GM19240 (cell line): ENCODE results near the gene PCYOX1L.
A peak's percentile ranks its signal among the peaks of the same experiment; 100 is the strongest.

Experiments
- DNase-seq: peaks from one replicate; pipeline ENCODE4 v3.0.0; 2011; ENCODE audit warnings: low spot score; ENCODE audit not compliant: insufficient read length

Gene PCYOX1L

DNA sequence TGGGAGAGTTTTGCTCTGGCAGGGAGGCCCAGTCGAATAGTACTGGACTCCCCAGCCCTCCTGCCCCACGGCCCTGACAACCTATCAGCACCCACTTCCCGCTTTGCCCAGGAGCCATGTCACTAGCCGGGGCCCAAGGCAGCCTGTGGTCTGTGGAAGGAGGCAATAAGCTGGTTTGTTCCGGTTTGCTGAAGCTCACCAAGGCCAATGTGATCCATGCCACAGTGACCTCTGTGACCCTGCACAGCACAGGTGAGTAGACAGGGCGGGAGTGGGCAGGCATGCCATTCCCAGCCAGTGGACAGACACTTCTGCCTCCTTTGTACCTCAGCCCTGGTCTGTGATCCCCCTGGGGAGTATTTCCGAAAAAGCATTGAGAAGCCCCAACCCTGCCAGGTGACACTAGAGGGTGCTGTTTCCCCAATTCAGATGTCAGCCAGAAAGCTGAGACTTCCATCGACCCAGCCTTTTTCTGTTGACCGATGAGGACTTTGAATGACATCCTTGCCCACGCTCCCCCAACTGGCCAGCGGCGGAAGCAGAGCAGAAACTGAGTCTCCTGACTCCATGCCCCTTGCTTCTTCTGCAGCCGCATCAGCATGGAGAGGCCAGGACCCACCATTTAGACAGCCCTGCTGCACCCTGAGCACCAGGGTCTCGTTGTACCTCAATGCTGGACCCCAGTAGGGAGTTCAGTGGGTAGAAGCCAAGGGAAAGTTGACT, 9.6 kb downstream of the PCYOX1L start:
- peak; percentile 70 for DNase-seq

DNA sequence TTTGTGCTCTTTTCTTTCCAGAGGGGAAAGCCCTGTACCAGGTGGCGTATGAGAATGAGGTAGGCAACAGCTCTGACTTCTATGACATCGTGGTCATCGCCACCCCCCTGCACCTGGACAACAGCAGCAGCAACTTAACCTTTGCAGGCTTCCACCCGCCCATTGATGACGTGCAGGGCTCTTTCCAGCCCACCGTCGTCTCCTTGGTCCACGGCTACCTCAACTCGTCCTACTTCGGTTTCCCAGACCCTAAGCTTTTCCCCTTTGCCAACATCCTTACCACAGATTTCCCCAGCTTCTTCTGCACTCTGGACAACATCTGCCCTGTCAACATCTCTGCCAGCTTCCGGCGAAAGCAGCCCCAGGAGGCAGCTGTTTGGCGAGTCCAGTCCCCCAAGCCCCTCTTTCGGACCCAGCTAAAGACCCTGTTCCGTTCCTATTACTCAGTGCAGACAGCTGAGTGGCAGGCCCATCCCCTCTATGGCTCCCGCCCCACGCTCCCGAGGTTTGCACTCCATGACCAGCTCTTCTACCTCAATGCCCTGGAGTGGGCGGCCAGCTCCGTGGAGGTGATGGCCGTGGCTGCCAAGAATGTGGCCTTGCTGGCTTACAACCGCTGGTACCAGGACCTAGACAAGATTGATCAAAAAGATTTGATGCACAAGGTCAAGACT, 10.3 kb downstream of the PCYOX1L start:
- DNase-seq, result no peak

DNA sequence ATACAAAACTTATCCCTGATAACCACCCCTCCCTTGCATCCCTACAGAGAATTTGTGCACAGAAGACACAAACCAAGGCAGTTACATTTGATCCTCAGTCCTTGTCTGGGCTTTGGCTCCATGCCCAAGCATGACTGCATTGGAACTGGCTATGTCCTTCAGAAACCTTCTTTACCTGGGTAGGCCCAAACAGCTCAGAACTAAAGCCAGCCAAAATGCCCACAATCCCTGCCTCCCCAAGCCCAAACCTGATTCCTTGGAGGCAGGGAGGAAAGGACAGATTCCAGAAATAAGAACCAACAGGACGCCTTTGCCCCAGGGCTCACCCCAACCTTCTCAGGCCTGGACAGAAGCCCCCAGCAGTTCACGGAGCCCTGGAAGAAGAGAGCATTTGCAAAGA, 13.0 kb downstream of the PCYOX1L start:
- no peak for DNase-seq

DNA sequence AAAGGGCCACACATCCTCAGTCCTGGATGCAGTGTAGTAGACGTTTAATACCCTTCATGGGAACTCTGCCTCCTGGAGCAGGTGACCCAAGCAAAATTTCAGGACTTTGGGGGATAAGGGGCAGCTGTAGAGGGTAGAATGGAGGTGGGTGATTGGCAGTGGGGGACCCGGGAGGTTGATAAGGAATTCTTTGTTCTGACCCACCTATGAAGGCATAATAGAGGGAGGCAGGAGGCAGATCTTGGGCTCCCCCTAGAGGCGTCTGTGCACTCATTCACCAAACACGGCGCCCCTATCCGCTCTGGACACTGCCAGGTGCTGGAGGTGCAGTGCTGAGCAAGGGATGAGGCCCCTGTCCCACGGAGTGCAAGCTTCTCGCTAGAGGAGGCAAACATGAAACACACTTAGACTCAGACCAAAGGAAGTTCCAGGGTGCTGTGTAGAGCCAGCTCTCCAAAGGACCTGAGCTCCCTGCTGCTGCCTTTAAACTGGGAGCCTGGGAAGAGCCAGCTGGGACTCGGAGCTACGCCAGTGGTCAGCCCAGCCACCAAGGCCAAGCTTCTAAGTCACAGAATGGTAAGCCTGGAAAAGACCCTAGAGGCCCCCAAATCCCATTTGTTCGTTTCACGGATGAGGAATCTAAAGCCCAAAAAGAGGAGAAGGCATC, 13.6 kb downstream of the PCYOX1L start:
- peak; percentile 89 for DNase-seq

DNA sequence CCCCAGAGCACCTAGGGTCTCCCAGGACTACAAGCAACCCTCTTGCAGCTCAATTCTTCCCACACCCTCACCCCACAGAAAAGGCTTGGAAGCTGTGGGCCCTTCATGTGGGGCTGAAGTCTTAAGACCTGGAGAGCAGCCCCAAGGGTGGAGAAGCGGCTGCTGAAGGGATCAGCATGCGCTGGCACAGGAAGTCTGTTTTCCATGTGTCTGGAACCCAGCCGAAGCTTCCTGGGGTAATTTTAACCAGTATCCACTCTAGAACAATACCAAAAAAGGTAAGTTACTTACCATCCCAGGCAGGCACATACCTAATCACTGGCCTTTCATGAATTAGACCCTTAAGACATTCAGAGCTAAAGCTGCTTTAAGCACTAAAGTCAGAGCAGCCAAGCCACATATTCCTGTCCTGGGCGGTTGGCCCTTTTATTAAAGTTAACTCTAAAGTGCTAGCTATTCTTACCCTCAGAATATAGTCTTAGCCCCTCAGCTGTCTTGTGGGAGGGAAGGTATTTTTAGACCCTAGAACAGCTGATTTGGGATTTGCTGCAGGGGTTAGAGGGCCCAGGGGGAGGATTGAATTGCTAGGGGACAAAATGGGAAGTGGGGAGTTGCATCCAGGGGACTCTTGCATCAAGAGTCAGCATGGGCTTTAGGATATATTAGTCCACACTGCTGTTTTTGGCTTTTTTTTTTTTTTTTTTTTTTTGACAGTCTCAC, 14.4 kb downstream of the PCYOX1L start:
- DNase-seq, result no peak

DNA sequence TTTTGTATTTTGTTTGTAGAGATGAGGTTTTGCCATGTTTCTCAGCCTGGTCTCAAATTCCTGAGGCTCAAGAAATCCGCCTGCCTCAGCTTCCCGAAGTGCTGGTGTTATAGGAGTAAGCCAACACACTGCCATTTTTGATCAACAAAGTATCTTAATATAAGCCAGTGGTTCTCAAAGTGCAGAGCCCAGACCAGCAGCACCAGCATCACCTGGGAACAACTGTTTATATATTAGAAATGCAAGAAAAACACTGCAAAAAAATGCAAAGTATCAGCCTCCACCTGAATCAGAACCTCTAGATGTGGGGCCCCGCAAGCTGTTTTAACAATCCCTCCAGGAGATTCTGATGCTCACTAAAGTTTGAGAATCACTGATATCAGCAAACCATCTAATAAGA, 15.1 kb downstream of the PCYOX1L start:
- DNase-seq, result no peak

DNA sequence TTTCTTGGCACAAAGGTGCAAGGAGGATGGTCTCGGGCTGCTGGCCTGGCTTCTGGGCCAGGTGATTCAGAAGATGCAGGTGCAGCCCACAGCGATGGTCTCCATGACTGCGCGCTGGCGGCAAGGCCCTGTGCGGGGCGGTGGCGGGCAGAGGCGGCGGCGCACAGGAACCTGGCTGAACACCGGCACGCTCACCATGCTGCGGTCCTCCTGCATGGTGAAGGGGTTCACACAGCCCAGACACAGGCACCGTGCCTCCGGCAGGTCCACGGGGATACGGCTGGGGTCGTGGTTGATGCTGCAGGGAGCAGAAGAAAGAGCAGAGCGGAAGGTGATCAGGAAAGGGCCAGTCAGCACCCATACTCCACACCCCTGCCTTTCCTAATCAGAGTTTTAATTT, 16.5 kb downstream of the PCYOX1L start:
- no peak for DNase-seq

DNA sequence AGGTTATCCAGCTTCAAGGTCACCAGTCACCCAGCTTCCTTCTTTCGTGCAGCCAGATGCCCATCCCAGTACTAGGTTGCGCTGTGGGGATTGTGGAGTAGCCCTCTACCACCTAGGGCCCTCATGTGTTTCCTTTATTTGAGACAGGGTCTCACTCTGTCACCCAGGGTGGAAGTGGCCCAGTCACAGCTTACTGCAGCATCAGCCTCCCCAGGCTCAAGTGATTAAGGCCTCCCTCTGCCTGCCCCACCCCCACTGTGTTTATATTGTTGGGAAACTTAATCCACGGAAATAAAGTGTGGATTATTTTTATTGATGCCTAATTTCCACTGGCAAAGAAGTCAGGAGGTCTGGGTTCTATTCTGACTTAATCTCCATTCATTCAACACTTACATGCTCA, 17.0 kb downstream of the PCYOX1L start:
- no peak for DNase-seq

DNA sequence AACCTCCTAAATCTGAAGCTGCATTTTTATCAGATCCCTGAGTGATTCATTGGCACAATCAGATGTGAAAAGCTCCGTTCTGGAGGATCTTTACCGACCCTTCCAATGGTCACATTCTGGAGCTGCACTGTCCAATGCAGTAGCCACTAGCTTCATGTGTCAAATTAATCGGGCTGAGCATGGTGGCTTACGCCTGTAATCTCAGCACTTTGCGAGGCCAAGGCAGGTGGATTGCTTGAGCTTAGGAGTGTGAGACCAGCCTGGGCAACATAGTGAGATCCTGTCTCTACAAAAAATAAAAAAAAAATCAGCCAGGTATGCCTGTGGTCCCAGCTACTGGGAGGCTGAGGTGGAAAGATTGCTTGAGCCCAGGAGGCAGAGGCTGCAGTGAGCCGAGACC, 17.6 kb downstream of the PCYOX1L start:
- DNase-seq, result no peak

DNA sequence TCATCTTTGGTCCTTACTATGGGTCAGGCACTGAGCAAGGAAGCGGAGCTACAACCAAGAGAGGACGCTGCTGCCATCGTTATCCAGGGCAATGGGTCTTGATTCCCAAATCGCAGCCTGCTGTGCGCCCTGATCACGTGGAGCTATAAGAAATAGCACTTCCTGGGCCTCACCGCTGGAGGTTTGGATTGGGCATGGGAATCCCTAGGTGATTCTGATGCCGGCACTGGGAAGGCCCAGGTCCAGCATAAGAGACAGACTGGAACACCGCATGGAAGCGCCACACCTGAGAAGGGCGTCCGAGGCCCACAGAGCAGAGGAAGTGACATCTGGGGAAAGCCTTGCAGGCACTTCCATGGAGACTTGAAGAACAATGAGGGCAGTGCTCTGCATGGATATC, 18.3 kb downstream of the PCYOX1L start:
- no peak for DNase-seq

DNA sequence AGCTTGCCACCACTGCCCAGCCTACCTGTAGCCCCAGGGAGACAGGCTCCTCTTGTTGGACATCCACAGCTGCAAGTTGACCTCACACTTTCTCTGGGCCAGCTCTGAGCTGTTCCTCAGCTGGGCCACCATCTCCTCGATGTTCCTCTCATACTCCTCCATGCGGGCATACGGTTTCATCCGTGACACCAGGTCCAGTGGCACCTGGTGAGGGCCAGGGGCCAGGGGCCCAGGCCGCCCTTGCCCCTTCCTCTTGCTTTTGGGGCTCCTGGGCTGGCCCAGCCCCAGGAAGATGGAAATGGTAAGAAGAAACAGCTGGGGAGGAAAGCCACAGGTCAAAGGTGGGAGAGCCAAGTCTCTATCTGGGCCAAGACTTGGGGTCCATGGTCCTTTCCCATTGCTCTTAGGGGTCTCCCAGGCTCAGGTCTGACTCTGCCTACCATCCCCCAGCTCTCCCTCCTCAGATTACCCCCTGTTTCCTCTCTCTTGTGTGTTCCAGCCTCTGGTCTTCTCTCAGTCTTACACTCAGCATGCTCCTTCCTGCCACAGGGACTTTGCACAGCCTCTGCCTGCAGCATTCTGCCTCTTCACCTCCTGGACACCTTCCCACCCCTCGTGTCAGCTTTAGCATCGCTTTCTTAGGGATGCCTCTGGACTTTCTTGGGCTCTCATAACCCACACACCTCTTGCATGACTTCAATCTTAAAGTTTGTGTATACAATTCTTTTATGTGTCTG, 19.0 kb downstream of the PCYOX1L start:
- no peak for DNase-seq

DNA sequence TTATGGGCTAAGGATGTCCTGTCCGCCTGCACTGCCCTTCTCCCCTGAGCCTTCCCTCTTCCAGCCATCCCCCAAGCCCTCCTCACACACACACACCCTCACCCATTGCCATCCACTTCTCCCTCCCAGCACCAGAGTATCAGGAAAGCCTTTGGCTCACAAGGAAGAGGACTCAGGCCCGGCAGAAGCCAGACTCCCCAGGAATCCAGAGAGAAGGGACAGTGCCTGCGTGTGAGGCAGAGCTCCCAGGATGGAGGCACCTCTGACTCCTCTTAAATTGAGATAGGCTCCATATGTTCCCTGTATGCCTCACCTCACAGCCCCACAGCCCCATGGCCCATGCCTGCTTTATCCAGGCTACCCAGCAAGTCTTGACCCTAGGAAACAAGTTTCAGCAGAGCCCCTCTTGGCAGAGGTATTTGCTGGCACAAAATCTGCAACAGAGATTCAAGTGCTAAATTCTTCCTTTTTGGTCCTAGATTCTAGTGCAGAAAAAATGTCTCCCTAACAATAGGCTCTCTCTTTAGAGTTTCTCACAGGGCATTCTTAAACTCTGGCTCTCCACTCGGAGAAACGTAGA, 20.5 kb downstream of the PCYOX1L start:
- no peak for DNase-seq

DNA sequence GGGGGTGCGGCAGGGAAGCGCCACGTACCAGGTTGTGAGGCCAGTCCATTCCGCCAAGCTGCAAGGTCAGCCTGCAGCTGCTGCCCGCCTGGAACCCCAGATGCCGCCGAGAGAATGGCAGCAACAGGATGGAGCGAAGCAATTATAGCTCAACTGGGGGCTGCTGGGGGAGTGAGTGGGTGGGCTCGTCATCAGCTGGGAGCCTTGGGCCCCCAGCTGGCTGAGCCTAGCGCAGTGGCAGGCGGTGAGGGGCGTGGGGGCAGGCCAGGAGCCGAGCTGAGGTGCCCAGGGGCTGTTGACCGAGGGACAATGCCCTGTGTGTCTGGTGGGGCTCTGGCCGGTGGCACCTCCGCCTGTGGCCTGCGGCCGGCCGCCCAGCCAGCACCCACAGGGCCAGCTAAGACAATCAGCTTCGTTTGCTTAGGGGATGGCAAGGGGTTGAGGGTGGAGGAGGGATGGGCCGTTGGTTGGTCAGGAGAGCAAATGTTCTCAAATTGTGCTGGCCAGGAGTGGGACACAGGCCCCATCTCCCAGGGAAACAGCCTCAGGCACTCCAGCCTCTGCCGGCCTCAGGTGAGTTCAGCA, 21.4 kb downstream of the PCYOX1L start, which contains the start of gene IL17B:
Gene IL17B (minus strand): TSS at position 116 of the 585 bp plus-strand sequence. CDS start 67 bp downstream, at position 49.
- no peak for DNase-seq

DNA sequence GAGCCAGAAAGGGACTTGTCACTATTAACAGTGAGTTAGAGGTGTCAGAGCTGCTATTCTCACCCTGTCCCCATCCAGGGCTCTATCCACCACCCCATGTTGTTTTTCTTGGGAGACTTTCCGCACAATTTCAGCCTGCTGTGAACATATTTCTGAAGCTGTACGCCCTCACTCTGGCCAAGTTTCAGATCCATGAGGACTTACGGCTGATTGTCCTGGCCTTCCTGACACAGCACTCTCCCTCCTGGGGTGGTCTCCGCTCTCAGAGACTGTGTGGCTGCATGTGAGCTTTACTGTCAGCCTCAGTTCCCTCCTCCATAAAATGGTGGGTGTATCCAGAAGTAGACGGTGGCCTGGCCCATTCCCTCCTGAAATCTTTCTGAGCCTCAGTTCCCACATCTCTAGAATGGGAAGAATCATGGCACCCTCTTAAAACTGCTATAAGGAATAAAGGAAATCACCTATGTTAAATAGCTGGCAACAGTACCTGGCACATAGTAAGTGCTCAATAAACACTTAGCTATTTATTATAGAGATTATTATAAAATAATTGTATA, 22.1 kb downstream of the PCYOX1L start:
- DNase-seq, result no peak

DNA sequence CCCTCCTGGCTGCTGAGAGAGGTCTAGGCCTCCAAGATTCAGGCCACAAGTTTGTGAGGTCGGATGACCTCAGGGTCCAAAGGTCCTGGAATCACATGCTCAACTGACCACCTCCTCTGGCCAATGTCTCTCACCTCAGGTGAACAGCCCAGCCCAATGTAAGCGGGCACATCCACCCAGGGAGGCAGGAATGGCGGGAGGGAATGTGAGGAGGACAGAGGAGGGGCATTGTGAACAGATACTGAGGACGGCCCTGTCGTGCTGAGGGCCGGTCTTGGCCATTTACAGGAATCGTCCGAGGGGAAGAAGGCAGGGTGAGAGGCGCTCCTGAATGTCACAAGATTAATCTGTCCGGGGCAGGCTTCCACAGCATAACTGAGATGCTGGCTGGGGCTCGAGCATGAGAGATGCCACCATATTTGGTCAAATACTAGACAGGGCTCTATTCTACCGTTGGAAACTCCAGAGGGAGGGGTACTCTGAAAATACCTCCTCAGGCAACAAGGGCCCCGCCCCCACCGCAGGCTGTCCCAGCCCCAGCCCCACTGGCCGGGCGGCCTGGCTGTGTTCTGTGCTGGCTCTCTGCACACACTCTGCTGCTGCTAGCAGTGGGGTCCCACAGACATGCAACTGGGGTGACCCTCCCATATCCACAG, 22.7 kb downstream of the PCYOX1L start:
- DNase-seq, result no peak

DNA sequence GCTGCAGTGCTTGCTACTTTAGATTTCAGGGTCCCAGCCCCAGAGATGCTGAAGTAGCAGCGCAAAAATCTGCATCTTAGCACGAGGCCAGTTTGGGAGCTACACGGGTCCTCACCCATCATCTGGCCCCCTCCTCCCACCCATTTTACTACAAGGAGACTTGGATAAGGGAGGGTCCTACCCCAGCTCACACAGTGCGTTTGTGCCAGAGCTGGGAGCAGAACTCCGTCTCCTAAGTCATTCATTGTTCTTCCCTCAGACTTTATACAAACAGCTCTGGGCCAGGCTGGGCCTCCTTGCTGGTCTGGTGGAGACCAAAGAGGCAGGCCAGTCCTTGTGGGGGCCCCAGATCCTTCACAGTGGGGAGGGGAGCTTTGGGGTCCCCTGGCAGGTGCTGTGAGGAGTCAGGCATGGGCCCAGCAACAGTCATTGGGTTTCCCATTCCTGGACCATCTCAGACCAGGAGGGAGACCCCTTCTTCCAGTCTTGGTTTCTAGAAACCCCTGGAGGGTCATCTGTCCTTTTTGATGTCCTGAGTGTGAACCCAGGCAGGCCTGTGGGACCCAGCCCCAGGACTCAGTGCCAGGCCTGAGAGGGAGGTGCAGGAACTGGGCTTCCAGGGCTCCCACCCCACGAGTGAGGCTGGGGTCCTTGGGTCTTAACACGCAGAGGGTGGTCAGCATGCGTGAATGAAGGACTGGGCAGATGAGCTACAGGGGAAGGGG, 23.6 kb downstream of the PCYOX1L start:
- DNase-seq, result no peak

DNA sequence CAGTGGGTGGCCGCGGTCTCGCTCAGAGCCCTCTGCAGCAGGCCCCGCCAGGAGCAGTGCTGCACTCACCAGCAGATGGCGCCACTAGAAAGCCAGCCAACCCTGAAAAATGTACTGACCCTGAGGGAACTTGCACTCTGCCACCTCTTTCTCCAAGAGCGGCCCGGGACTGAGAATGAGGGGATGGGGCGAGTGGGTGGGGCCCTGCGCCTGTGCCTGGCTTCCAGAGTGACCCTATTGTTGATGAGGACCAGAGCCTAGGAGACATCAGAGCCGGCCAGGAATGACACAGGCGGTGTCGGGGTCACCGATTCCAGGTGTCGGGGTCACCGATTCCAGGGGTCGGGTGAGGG, 24.1 kb downstream of the PCYOX1L start:
- peak; percentile 86 for DNase-seq

DNA sequence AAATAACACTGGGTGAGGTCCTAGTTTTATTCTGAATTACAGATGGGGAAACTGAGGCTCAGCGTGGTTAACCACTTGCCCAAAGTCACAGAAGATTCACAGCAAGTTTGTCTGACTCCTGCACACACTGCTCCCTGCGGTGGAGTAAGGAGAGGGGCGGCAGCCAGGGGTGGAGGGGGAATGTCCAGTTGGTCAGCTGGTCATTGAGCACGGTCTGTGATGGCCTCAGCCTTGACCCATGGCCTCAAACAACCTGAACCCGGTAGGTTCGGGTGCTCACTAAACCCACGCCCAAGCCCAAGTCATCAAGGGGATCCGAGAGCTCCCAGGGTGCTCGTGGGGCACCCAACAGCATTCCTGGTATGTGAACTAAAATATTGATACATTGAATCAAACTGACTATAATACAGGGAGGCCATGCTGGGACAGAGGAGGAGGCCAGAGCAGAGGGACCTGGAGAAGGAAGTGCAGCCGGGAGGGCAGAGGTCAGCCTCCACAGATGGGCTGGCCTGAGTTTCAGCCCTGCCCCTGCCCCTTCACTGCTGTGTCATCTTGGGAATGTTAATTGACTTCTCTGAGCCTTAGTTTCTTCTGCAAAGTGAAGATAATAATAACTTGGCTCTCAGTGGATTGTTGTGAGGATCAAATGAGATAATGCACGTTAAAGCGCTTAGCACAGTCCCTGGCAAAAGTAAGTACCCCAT, 24.8 kb downstream of the PCYOX1L start:
- no peak for DNase-seq
